ENCODE measurements around the gene FOXP2.
"Not testable (repeated sequence)": the region's sequence is repeated elsewhere in the genome, so short reads cannot be mapped to it uniquely, and the experiment has no call there.

Gene FOXP2

DNA sequence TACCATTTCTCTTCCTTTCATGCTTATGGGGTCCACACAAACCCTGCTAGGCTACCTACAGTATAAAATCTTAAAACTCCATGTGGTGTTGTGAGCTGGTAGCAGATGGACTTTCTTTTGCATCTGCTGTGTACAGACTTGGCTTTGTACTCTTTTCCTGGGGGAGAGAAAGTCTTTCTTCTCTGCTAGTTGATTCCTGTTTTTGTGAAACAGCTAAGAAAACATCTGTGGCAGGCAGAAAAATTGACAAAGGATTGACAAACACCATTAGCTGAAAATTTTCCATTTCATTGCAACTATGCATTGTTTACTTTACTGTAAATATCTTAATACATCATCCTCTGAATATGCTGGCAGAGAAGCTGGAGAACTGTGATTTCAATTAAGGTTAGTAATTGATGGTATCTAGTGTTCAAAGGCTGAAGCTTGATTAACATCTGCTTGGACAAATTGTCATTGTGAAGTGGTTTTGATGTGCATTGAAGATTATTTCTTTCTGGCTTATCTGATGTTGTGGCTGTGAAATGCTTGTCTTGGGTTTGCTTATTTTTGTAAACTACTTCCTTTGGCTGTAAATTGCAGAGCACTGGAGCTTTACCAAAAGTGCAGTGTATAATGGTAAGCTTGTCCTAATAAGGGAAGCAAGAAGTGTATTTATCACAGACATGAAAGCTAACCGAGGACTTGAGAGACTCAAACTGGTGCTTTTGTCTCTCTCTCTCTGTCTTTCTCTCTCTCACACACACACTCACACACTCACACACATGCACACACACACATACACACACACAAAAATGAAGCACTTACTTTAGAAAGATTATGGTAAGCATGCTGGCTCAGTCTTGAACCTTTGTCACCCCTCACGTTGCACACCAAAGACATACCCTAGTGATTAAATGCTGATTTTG is at the start of gene FOXP2:
TSS of gene FOXP2 (plus strand) at position 660 of the 908 bp plus-strand sequence. CDS start 11,697 bp downstream, outside the sequence.
- peak; percentile 80 for DNase-seq

DNA sequence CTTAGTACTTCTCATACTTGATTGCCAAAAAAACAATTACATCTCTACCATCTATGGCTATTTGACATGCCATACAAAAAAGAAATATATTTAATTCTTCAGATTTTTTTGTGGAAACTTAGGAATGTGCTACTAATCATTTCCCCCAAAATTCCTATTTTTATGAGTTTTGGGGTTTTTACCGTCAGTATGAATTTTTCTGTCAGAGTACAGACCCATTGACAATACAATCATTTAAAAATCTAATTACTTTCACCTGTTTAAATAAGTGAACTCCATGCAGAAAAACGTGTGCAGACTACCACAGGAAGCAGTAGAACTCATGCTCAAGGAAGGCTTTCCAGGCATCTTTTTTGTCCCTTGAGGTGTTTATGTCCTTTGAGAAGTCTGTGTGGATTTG is 48.8 kb upstream of the FOXP2 start:
- no peak for DNase-seq

DNA sequence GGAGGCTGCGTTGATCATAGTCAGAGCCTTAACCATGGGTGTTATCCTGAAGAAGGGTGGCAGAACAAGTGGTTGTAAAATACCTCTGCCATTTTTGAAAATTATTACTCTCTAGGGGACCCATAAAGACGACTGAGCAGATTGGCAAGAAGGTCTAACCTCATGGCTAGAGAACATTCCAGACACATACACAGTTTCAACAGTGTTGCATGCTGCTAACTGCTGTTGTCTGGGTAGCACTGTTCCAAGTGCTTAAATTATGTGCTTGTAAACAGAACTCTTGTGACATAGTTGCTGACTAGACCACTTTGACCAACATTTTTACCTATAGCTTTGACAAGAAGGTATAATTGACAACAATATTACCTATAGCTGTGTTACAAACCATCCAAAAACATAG is 46.1 kb upstream of the FOXP2 start:
- no peak for DNase-seq

GRCh38 chr7:114369294-114369693 is 45.3 kb upstream of the FOXP2 start:
- DNase-seq = no peak

GRCh38 chr7:114372619-114373018 is 42.0 kb upstream of the FOXP2 start:
- DNase-seq = no peak

- DNase-seq = no peak
Measured at GRCh38 chr7:114375907-114376306, 38.7 kb upstream of the FOXP2 start.

DNA sequence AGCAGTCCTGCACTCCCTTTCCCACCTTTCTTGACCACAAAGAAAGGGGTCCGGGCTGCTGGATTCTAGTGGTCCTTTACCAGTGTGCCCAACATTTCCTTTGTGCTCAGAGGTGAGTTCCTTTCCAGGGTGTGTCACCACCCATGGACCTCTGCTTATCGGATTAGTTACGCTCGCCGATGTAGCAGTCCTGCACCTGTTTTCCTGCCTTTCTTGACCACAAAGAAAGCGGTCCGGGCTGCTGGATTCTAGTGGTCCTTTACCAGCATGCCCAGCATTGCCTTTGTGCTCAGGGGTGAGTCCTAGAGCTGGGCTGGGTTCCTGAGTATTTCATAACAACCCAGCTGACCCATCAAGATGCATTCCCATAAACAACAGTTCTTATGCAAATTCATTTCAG is 30.7 kb upstream of the FOXP2 start:
- DNase-seq = not testable (repeated sequence)

DNA sequence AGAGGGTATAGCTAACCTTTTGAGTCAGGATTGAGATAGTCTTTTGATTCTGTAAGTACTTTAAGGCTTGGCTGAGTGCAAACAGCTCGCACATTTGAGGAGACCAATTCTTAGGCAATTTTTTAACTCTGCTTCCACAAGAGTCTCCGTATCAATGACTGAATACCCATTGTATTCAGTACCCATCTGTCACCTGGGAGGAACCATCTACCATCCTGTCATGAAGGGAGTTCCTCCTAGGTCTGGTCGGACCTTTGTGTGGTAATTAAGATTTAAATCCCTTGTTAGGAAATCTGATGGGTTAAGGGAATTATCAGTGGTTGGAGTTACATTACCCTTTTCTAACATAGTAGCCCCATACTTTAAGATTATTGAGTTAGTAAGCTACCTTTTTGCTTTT is 30.3 kb upstream of the FOXP2 start:
- not testable (repeated sequence) for DNase-seq

DNA sequence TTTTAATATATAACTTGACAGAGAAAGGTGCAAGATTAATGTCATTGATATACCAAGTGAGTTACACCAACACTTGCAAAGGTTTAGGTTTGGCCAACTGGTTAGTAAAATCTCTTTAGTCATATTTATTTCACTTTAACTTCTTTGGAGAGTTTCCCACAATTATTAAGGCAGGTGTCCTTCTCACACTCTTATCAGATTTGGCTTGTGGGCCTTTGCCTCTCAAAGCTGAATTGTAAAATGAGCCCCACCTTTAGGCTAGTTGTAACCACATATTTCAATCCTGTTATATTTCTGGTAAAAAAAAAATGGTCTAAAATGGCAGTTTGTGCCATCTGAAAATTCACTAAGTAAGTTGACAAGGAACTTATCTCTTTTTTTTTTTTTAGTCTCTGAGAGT is 26.6 kb upstream of the FOXP2 start:
- no peak for DNase-seq

- no peak for DNase-seq
Measured at GRCh38 chr7:114392686-114393085, 21.9 kb upstream of the FOXP2 start.

GRCh38 chr7:114402876-114403635 is 11.6 kb upstream of the FOXP2 start:
- no peak for DNase-seq

DNA sequence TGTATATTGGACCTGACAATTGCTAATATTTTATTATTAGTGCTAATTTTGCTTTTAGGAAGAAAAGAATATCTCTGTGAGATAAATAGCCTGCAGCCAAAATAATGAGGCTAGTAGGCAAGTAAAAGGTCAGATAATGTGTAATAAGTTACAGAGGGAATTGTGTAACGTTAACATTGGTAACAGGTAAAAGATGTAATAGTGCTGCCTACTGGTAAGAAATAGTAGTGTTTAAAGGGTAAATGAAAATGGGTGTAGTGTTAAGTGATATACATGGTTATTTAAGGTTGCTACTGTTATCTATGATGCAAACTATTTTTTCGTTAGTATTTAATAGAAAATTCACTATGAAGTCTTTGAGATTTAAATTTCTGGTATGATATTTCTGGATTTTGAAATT is 9.2 kb upstream of the FOXP2 start:
- DNase-seq = no peak

GRCh38 chr7:114409750-114410149 is 4.9 kb upstream of the FOXP2 start:
- no peak for DNase-seq

DNA sequence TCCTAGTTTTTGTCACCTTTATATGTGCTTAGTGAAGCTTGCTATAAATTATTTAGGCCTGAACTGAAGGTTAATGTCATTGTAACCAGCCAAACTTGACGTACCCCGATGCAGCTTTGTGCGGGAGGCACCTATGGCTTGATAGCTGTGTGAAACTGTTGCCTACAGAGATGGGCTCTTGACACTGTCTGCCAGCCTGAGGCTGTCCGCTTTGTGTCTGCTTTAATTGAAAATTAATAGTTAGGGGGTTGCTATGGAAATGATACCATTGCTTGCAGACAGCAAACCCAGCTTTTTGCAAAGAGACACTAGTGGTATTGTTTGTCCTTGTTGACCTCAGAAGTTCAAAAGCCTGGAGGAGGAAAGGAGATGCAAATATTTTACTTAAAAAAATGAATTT is 2.1 kb upstream of the FOXP2 start:
- no peak for DNase-seq

DNA sequence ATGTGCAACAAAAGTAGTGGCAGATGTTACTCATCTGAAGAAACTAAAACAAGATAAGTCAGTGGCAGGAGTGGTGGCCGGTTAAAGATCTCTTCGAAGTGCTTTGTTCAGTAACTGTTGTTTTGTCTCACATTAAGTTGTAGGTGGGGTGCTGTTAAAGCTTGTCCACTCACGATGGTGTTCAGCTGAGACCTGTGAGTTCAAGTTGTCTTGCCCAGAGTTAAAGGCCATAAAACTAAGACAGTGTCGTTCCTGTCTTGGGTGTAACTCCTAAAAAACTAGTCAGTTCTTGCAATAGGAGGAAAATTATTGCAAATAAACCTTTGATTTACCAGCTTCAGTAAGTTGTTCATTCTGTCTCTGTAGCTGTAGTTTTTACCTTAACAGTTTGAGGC is 857 bp upstream of the FOXP2 start:
- no peak for DNase-seq

DNA sequence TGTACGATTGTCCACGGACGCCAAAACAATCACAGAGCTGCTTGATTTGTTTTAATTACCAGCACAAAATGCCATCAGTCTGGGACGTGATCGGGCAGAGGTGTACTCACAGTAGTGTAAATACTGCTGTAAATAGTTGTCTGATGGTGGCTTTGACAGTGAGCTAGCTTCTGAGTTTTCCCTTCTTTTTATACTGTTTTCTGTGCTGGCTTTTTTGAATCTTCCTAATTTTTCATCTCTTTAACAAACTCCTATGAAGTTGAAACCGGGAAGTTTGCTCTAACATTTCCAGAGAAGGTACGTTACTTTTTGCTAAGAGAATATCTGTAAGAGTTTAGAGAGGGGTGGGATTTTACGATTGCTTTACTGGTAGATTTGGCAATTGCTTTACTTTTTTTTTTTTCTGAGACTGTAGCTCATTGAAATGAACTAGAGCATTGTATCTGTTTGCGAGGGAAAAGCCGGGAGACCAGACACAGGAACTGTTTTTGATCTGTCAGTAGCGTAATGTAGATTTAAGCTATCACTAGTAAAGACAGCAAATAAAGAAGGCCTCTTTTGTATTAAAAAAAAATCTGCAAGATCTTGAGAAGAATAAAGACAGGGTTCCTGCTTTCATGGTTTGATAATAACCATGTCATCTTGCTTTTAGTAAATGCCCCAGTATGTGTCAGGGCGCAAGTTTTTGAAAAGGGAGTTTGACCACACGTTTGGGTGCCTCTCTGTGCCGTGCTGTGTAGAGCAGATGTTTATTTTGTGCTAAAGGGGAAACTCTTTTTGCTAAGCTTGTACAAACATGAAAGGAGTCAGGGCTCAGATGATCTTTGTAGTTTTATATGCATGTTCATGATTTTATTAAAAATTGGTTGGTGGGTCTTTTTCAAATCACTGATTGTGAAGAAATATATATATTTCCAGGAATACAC is 712 bp downstream of the FOXP2 start:
- DNase-seq = peak; percentile 29

GRCh38 chr7:114416129-114416990 is 1.7 kb downstream of the FOXP2 start:
- no peak for DNase-seq

DNA sequence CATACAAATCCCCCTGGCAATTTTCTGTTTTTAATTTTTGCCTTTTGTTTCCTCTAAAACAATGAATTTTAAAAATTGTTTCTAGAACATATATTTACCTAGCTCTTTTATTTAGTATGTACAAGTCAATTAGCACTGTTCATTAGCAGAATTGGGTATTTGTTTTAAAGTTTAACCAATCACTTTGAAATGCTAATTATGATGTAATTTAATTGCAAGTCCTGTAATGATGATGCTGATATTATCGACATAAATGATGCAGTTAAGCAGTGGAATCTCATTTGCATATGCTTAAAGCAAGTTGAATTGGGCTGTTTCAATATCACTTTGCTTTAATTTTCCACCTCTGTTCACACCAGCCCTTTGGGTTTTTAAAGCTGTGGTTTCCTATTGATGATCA is 2.7 kb downstream of the FOXP2 start:
- no peak for DNase-seq

- DNase-seq = no peak
Measured at GRCh38 chr7:114418117-114418516, 3.5 kb downstream of the FOXP2 start.

- no peak for DNase-seq
Measured at GRCh38 chr7:114419441-114420272, 5.0 kb downstream of the FOXP2 start.
